Thoracic aorta (tissue), 2 donors: Measurements from ENCODE around the gene SDC1. TPM values are rescaled to one million over a fixed set of nuclear protein-coding genes. Genes with fewer than 3 reads are reported as not detected.

Source experiments
- ATAC-seq: fragments of 150-250 bp; one replicate; pipeline ENCODE4 v1.8.0; 2017; ENCODE audit warnings: low read depth; ENCODE audit not compliant: insufficient number of reproducible peaks, low FRiP score
- DNase-seq: peaks from one replicate; pipeline ENCODE4 v3.0.0-alpha.2; 2020; ENCODE audit warnings: low spot score
- H3K27ac ChIP-seq, 2 donors: fragments of 200-600 bp; sonication (generic); 1 replicate in 1 of 2; 2 replicates in 1 of 2; pipeline ENCODE4 v1.5.1; 2016; ENCODE audit warnings: mild to moderate bottlenecking in 2 of 2, moderate library complexity in 2 of 2
- H3K27me3 ChIP-seq: fragments of 200-600 bp; sonication (generic); replicated peaks from 2 replicates; pipeline ENCODE4 v1.6.0; 2016; ENCODE audit warnings: mild to moderate bottlenecking; ENCODE audit not compliant: insufficient read depth
- H3K36me3 ChIP-seq: fragments of 200-600 bp; sonication (generic); one replicate; pipeline ENCODE4 v1.5.1; 2016
- H3K4me1 ChIP-seq, 2 donors: fragments of 200-600 bp; sonication (generic); 1 replicate in 1 of 2; 2 replicates in 1 of 2; pipeline versions ENCODE4 v1.5.1 to v1.6.0; 2016; ENCODE audit warnings: low read depth in 2 of 2, mild to moderate bottlenecking in 1 of 2; ENCODE audit not compliant: control insufficient read depth in 1 of 2
- H3K4me3 ChIP-seq: fragments of 200-600 bp; sonication (generic); 2 replicates; pipeline ENCODE4 v1.5.1; 2016; ENCODE audit warnings: mild to moderate bottlenecking
- H3K9me3 ChIP-seq: fragments of 200-600 bp; sonication (generic); 2 replicates; pipeline ENCODE4 v1.5.1; 2016
- CTCF ChIP-seq: fragments of 200-600 bp; sonication (generic); IDR thresholded peaks from one replicate; pipeline ENCODE4 v1.5.1; 2019; ENCODE audit warnings: antibody characterized with exemption
- total RNA-seq, 2 donors: library from RNA; depleted of rRNA; stranded (reverse); fragments of >200 nt; gene quantifications; one replicate each; pipeline versions ENCODE4 v1.1.0 to v1.2.3, GENCODE V29; 2016

SDC1 gene
- total RNA-seq, 2 donors from 2014 or later, result 3.1 to 9.6 TPM

- H3K36me3 ChIP-seq, result no peaks in the 10 kb centered on the region
- DNase-seq (no peak), ATAC-seq (no peak)
- no peak overlapping the region for H3K4me3 ChIP-seq
- TF ChIP-seq CTCF, result no peak
- H3K9me3 ChIP-seq, result no peaks in the 10 kb centered on the region
- no peaks in the 10 kb centered on the region for H3K27me3 ChIP-seq
- H3K27ac ChIP-seq, result no peak overlapping the region
- no peaks in the 10 kb centered on the region for H3K4me1 ChIP-seq
These were observed 21.9 kb downstream of the SDC1 start for GRCh38 chr2:20203072-20203471.

GRCh38 chr2:20201671-20202070 is 23.3 kb downstream of the SDC1 start:
- no peak for TF ChIP-seq CTCF
- Histone ChIP-seq H3K4me3 (no peak overlapping the region), H3K36me3 (no peaks in the 10 kb centered on the region), H3K27ac (no peak overlapping the region), H3K4me1 (no peaks in the 10 kb centered on the region), H3K9me3 (no peaks in the 10 kb centered on the region), H3K27me3 (no peaks in the 10 kb centered on the region)
- no peak for DNase-seq
- no peak for ATAC-seq

- no peak for TF ChIP-seq CTCF
- DNase-seq, result no peak
- ATAC-seq, result no peak
- Histone ChIP-seq H3K27me3 (no peaks in the 10 kb centered on the region), H3K4me1 (no peaks in the 10 kb centered on the region), H3K4me3 (no peak overlapping the region), H3K27ac (no peak overlapping the region), H3K9me3 (no peaks in the 10 kb centered on the region), H3K36me3 (no peaks in the 10 kb centered on the region)
These were observed 24.0 kb downstream of the SDC1 start for GRCh38 chr2:20200697-20201555.

GRCh38 chr2:20199633-20200270 is 25.2 kb downstream of the SDC1 start:
- no peak for DNase-seq
- Histone ChIP-seq H3K4me1 (no peaks in the 10 kb centered on the region), H3K27ac (no peak overlapping the region), H3K27me3 (no peaks in the 10 kb centered on the region), H3K4me3 (no peak overlapping the region), H3K9me3 (no peaks in the 10 kb centered on the region), H3K36me3 (no peaks in the 10 kb centered on the region)
- no peak for TF ChIP-seq CTCF
- no peak for ATAC-seq

- ATAC-seq (no peak), DNase-seq (no peak)
- no peaks in the 10 kb centered on the region for H3K4me1 ChIP-seq
- no peaks in the 10 kb centered on the region for H3K36me3 ChIP-seq
- H3K27me3 ChIP-seq, result no peaks in the 10 kb centered on the region
- no peak for TF ChIP-seq CTCF
- H3K27ac ChIP-seq, result no peak overlapping the region
- H3K4me3 ChIP-seq, result no peak overlapping the region
- H3K9me3 ChIP-seq, result no peaks in the 10 kb centered on the region
These were observed 25.9 kb downstream of the SDC1 start for GRCh38 chr2:20198796-20199632.
